GM23338 (cell line): ENCODE results near the gene SETD1B. TPM values are rescaled to one million over a fixed set of nuclear protein-coding genes. Genes with fewer than 3 reads are reported as not detected.

Experiments used
- ATAC-seq: fragments of 200-7000 bp; cut with Tn5 transposase; 3 replicates; pipeline ENCODE4 v1.9.1; 2020
- DNase-seq: peaks from one replicate; pipeline ENCODE4 v3.0.0-alpha.2; 2015; ENCODE audit warnings: low spot score
- H2AFZ ChIP-seq: fragments of 200-600 bp; sonication (generic); 2 replicates; pipeline ENCODE4 v1.8.0; 2016; ENCODE audit warnings: antibody characterized with exemption, mild to moderate bottlenecking, moderate library complexity
- H3F3A ChIP-seq: fragments of 200-600 bp; sonication (generic); replicated peaks from 2 replicates; pipeline ENCODE4 v1.8.0; 2017; ENCODE audit warnings: antibody characterized with exemption, mixed run types, low read depth
- H3K27ac ChIP-seq: fragments of 200-600 bp; sonication (generic); 2 replicates; pipeline ENCODE4 v1.6.1; 2016; ENCODE audit warnings: low read depth
- H3K27me3 ChIP-seq: fragments of 200-600 bp; sonication (generic); 2 replicates; pipeline ENCODE4 v1.8.0; 2016; ENCODE audit warnings: mild to moderate bottlenecking, mixed run types, moderate library complexity; ENCODE audit not compliant: insufficient read depth
- H3K36me3 ChIP-seq: fragments of 200-600 bp; sonication (generic); 2 replicates; pipeline ENCODE4 v1.8.0; 2016; ENCODE audit warnings: mild to moderate bottlenecking; ENCODE audit not compliant: insufficient read depth
- H3K4me1 ChIP-seq: fragments of 200-600 bp; sonication (generic); 2 replicates; pipeline ENCODE4 v1.8.0; 2016; ENCODE audit warnings: mild to moderate bottlenecking, moderate library complexity; ENCODE audit not compliant: insufficient read depth
- H3K4me2 ChIP-seq: fragments of 200-600 bp; sonication (generic); 2 replicates; pipeline ENCODE4 v1.7.1; 2017; ENCODE audit warnings: mixed run types
- H3K4me3 ChIP-seq: fragments of 200-600 bp; sonication (generic); 2 replicates; pipeline ENCODE4 v1.6.1; 2016; ENCODE audit warnings: mixed run types
- H3K79me2 ChIP-seq: fragments of 200-600 bp; sonication (generic); replicated peaks from 2 replicates; pipeline ENCODE4 v1.8.0; 2017; ENCODE audit warnings: mild to moderate bottlenecking; ENCODE audit not compliant: insufficient read depth
- H3K9me2 ChIP-seq: fragments of 200-600 bp; sonication (generic); 2 replicates; pipeline ENCODE4 v1.8.0; 2017; ENCODE audit not compliant: insufficient read depth
- H4K20me1 ChIP-seq: fragments of 200-600 bp; sonication (generic); replicated peaks from 2 replicates; pipeline ENCODE4 v1.8.0; 2017; ENCODE audit warnings: mild to moderate bottlenecking; ENCODE audit not compliant: insufficient read depth
- H3K27ac Mint-ChIP-seq: 2 replicates; pipeline ENCODE4 v1.8.0; 2020; ENCODE audit warnings: inconsistent platforms, mild to moderate bottlenecking, moderate library complexity, mixed read lengths
- H3K27me3 Mint-ChIP-seq: 3 replicates; pipeline ENCODE4 v1.8.0; 2022; ENCODE audit warnings: low read depth, mild to moderate bottlenecking, moderate library complexity, mixed read lengths, inconsistent platforms; ENCODE audit not compliant: insufficient read depth, poor library complexity
- H3K36me3 Mint-ChIP-seq: 3 replicates; pipeline ENCODE4 v1.8.0; 2021; ENCODE audit warnings: low read depth, mild to moderate bottlenecking, inconsistent platforms, moderate library complexity, mixed read lengths
- H3K4me1 Mint-ChIP-seq: 3 replicates; pipeline ENCODE4 v1.8.0; 2020; ENCODE audit warnings: mild to moderate bottlenecking, inconsistent platforms, mixed read lengths
- H3K4me3 Mint-ChIP-seq: 3 replicates; pipeline ENCODE4 v1.8.0; 2021; ENCODE audit warnings: moderate library complexity, mild to moderate bottlenecking, inconsistent platforms, mixed read lengths
- H3K9me3 Mint-ChIP-seq: 3 replicates; pipeline ENCODE4 v1.8.0; 2020; ENCODE audit warnings: moderate library complexity, mild to moderate bottlenecking, inconsistent platforms, mixed read lengths
- CREB1 ChIP-seq: fragments of 250-450 bp; sonication (Bioruptor Pico); IDR thresholded peaks from 2 replicates; pipeline ENCODE4 v1.5.0; 2020; ENCODE audit warnings: low read depth, mild to moderate bottlenecking, moderate library complexity
- CTCF ChIP-seq, 2 experiments: fragments of 200-600 bp in 1 of 2; sonication (generic) in 1 of 2; conservative IDR thresholded peaks; 2 replicates each; pipeline versions ENCODE4 v1.5.1 to v1.6.1; 2016 to 2017; ENCODE audit warnings: antibody characterized with exemption in 2 of 2, low read depth in 2 of 2, mild to moderate bottlenecking in 2 of 2, moderate library complexity in 1 of 2
- ETS1 ChIP-seq: IDR thresholded peaks from 2 replicates; pipeline ENCODE4 v1.6.1; 2016; ENCODE audit warnings: antibody characterized with exemption
- EZH2 ChIP-seq: fragments of 200-600 bp; sonication (generic); IDR thresholded peaks from one replicate; pipeline ENCODE4 v1.8.0; 2017; ENCODE audit warnings: antibody characterized with exemption, mild to moderate bottlenecking, low read depth; ENCODE audit not compliant: unreplicated experiment
- EZH2phosphoT487 ChIP-seq: fragments of 200-600 bp; sonication (generic); IDR thresholded peaks from one replicate; pipeline ENCODE4 v1.8.1; 2018; ENCODE audit warnings: antibody characterized with exemption; ENCODE audit not compliant: unreplicated experiment
- NANOG ChIP-seq: IDR thresholded peaks from 2 replicates; pipeline ENCODE4 v1.6.1; 2016; ENCODE audit warnings: antibody characterized with exemption, borderline replicate concordance
- POLR2AphosphoS5 ChIP-seq: IDR thresholded peaks from 2 replicates; pipeline ENCODE4 v1.6.1; 2016; ENCODE audit warnings: antibody characterized with exemption, low read depth
- STAT1 ChIP-seq: IDR thresholded peaks from one replicate; pipeline ENCODE4 v1.6.1; 2016; ENCODE audit warnings: antibody characterized with exemption; ENCODE audit not compliant: unreplicated experiment
- ZNF114 ChIP-seq: fragments of 250-450 bp; sonication (Bioruptor Pico); IDR thresholded peaks from 2 replicates; pipeline ENCODE4 v1.5.0; 2020; ENCODE audit warnings: mild to moderate bottlenecking, moderate library complexity
- polyA plus RNA-seq: library from polyadenylated mRNA; unstranded; fragments of >200 nt; fragmentation: Nextera tagmentation; extraction: Ambion mirVana; gene quantifications from 2 replicates; pipeline ENCODE4 v1.2.1, GENCODE V29; 2016
- total RNA-seq: library from RNA; depleted of rRNA; stranded (reverse); fragments of >200 nt; shearing (Covaris generic); gene quantifications from 2 replicates; pipeline ENCODE4 v1.2.3, GENCODE V29; 2014

The SETD1B gene
- total and polyA plus RNA-seq, 2 experiments from 2014 or later: 3.1 to 8.7 TPM

GRCh38 chr12:121810234-121810817, 6.5 kb downstream of the SETD1B start:
- no peak overlapping the region for H2AFZ ChIP-seq
- peaks cover 12% of the 10 kb centered on the region for H3F3A ChIP-seq
- H4K20me1 ChIP-seq: peaks cover 15% of the 10 kb centered on the region; the same call in 1 of the 2 replicates
- peaks cover 39% of the 10 kb centered on the region for H3K4me1 ChIP-seq
- H3K27ac ChIP-seq: no peak overlapping the region
- H3K27me3 Mint-ChIP-seq: peaks cover 28% of the 10 kb centered on the region
- ATAC-seq: no peak
- H3K4me3 Mint-ChIP-seq: no peak overlapping the region
- peaks cover 42% of the 10 kb centered on the region for H3K4me1 Mint-ChIP-seq
- peak overlapping the region; percentile 97; the same call in 1 of the 2 replicates for H3K4me3 ChIP-seq
- H3K36me3 Mint-ChIP-seq: peaks cover 48% of the 10 kb centered on the region
- H3K27me3 ChIP-seq: no peaks in the 10 kb centered on the region
- TF ChIP-seq ZNF114 (CRISPR knock-in tag) (no peak), NANOG (no peak), EZH2 (no peak), ETS1 (no peak), CTCF (conservative IDR thresholded peaks at IDR 0.05; ENCODE audit: low read depth in 2 of 2) (no peak), EZH2phosphoT487 (no peak), POLR2AphosphoS5 (no peak)
- no peaks in the 10 kb centered on the region for H3K9me3 Mint-ChIP-seq
- H3K4me2 ChIP-seq: peak overlapping the region; percentile 99
- H3K79me2 ChIP-seq: peaks cover 60% of the 10 kb centered on the region
- H3K9me2 ChIP-seq: no peaks in the 10 kb centered on the region
- H3K27ac Mint-ChIP-seq: no peak overlapping the region
- H3K36me3 ChIP-seq: 0 out of 2 replicates have a peak, but pooled peaks cover 1% of the 10 kb centered on the region
- no peak for DNase-seq

- Mint-ChIP-seq H3K9me3 (no peaks in the 10 kb centered on the region), H3K27ac (peak overlapping the region; percentile 46; the same call in 1 of the 2 replicates), H3K4me3 (peak overlapping the region; percentile 81), H3K36me3 (peaks cover 47% of the 10 kb centered on the region), H3K4me1 (peaks cover 39% of the 10 kb centered on the region), H3K27me3 (peaks cover 28% of the 10 kb centered on the region)
- Histone ChIP-seq H4K20me1 (peaks cover 15% of the 10 kb centered on the region; the same call in 1 of the 2 replicates), H3K9me2 (no peaks in the 10 kb centered on the region), H3K27me3 (no peaks in the 10 kb centered on the region), H3K4me2 (peak overlapping the region; percentile 99), H3F3A (peaks cover 12% of the 10 kb centered on the region), H3K27ac (0 out of 2 replicates have a peak overlapping the region, but pooled peaks have one; percentile 94), H3K79me2 (peaks cover 54% of the 10 kb centered on the region), H3K36me3 (0 out of 2 replicates have a peak, but pooled peaks cover 3% of the 10 kb centered on the region), H3K4me3 (peak overlapping the region; percentile 97), H3K4me1 (peaks cover 36% of the 10 kb centered on the region), H2AFZ (no peak overlapping the region)
- ATAC-seq (no peak), DNase-seq (no peak)
- TF ChIP-seq EZH2 (no peak), CREB1 (CRISPR knock-in tag) (no peak), ETS1 (no peak), NANOG (no peak), ZNF114 (CRISPR knock-in tag) (no peak), STAT1 (no peak)
These were observed 7.1 kb downstream of the SETD1B start for GRCh38 chr12:121810833-121811433.
